Stimulated activated naive CD8-positive, alpha-beta T cell treated with anti-CD3 and anti-CD28 coated beads, Interleukin-15, amount 100 ng/mL, for 72 hours (primary cell): ENCODE data around the gene WFDC10A.
"Not testable (repeated sequence)": the region's sequence is repeated elsewhere in the genome, so short reads cannot be mapped to it uniquely, and the experiment has no call there.

Experiments
- ATAC-seq: fragments of 150-1000 bp; cut with Tn5 transposase; 2 replicates; pipeline ENCODE4 v1.10.0; 2021; ENCODE audit warnings: mild to moderate bottlenecking, moderate library complexity
- DNase-seq, 2 donors: peaks; one replicate each; pipeline ENCODE4 v3.0.0; 2021 to 2022
- H3K27ac Mint-ChIP-seq, 2 donors: one replicate each; pipeline ENCODE4 v1.8.0; 2022; ENCODE audit warnings: mild to moderate bottlenecking in 2 of 2, mixed read lengths in 2 of 2, moderate library complexity in 2 of 2
- H3K27me3 Mint-ChIP-seq: one replicate; pipeline ENCODE4 v1.8.0; 2022; ENCODE audit warnings: mixed read lengths
- H3K4me1 Mint-ChIP-seq: one replicate; pipeline ENCODE4 v1.8.0; 2022; ENCODE audit warnings: mild to moderate bottlenecking, mixed read lengths
- H3K4me3 Mint-ChIP-seq, 2 donors: one replicate each; pipeline ENCODE4 v1.8.0; 2022; ENCODE audit warnings: mild to moderate bottlenecking in 2 of 2, mixed read lengths in 2 of 2, moderate library complexity in 1 of 2
- H3K9me3 Mint-ChIP-seq, 2 donors: one replicate each; pipeline ENCODE4 v1.8.0; 2022; ENCODE audit warnings: mixed read lengths in 2 of 2

Gene WFDC10A

DNA sequence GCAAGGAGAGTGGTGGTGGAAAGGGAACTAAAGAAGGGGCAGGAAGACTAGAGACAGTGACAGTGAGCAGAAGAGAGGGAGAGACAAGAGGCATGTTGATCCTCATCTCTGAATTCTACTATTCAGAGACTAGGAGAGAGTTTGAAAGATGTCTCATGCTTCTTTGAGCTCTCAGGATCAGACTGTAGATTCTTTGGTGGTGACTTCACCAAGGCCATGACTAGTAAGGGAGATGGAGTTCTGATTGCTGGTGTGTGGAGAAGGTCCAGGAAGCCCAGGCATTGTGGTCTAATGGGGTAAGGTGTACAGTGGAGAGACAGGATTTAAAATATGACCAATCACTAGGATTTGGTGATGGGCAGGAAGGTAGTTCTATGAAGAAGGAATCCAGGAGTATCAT lies 832 bp downstream of the WFDC10A start:
- Mint-ChIP-seq H3K27me3 (peaks cover 57% of the 10 kb centered on the region), H3K4me3 (no peak overlapping the region), H3K27ac (no peak overlapping the region), H3K4me1 (no peaks in the 10 kb centered on the region), H3K9me3 (no peaks in the 10 kb centered on the region)
- DNase-seq (no peak), ATAC-seq (no peak)

DNA sequence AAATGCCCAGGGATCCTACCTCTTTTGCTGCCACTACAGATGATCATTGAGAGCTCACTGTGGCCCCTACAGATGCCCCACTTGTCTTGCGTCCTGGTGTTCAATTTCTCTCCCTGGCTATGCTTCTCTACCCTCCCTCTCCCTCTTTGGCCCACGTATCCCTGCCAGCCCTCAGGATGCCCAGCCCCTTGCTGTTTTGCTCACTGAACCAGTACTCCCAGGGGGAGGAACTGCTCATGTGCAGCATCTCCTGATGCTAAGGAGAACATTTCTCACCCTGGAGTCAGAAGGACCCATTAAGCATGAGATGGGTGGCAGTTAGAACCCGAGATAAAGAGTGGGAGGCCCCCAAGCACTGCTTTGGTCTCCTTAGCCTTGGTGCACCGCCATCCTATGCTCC lies 1.6 kb downstream of the WFDC10A start, which contains the start of gene WFDC9:
Gene WFDC9 (minus strand): TSS at position 101 of the 400 bp plus-strand sequence. CDS start 21,103 bp downstream, outside the sequence.
- Mint-ChIP-seq H3K4me1 (no peaks in the 10 kb centered on the region), H3K4me3 (no peak within 1 kb of the TSS), H3K27ac (no peak within 1 kb of the TSS), H3K27me3 (peaks cover 58% of the 10 kb centered on the region), H3K9me3 (no peaks in the 10 kb centered on the region)
- ATAC-seq = no peak
- no peak for DNase-seq

DNA sequence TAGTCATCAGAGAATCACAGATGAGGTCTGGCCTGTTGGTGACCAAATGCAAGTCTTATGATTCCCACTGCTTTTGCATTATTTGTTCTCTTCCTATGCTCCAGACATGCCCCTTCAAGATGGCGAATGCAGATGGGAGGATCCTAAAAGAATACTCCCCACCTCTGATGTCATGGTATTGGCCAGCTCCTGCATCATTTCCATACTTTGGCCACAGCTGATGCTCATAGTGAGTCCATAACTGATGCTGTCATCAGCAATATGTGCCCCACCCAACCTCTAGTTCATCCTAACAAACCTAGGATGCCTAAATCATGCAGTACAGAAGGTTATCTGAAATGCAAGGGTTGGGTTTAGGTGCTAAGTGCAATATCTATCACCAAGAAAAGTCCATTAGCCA lies 7.0 kb downstream of the WFDC10A start:
- no peaks in the 10 kb centered on the region for H3K9me3 Mint-ChIP-seq
- H3K27me3 Mint-ChIP-seq = peaks cover 49% of the 10 kb centered on the region
- no peak overlapping the region for H3K4me3 Mint-ChIP-seq
- ATAC-seq = no peak
- DNase-seq = no peak
- H3K4me1 Mint-ChIP-seq = no peaks in the 10 kb centered on the region
- H3K27ac Mint-ChIP-seq = no peak overlapping the region

DNA sequence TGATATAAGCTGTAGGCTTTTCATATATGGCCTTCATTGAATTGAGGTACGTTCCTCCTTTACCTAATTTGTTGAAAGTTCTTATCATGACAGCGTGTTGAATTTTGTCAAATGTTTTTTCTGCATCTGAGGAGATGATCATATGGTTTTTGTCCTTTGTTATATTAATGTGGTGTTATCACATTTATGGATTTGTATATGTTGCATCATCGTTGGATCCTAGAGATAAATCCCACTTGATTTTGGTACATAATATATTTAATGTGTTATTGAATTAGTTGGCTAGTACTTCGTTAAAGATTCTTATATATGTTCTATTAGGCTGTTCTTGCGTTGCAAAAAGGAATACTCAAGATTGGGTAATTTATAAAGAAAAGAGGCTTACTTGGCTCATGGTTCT lies 10.1 kb downstream of the WFDC10A start:
- no peaks in the 10 kb centered on the region for H3K4me1 Mint-ChIP-seq
- DNase-seq (no peak), ATAC-seq (no peak)
- H3K27ac Mint-ChIP-seq = no peak overlapping the region
- H3K27me3 Mint-ChIP-seq = peaks cover 32% of the 10 kb centered on the region
- no peaks in the 10 kb centered on the region for H3K9me3 Mint-ChIP-seq
- no peak overlapping the region for H3K4me3 Mint-ChIP-seq

DNA sequence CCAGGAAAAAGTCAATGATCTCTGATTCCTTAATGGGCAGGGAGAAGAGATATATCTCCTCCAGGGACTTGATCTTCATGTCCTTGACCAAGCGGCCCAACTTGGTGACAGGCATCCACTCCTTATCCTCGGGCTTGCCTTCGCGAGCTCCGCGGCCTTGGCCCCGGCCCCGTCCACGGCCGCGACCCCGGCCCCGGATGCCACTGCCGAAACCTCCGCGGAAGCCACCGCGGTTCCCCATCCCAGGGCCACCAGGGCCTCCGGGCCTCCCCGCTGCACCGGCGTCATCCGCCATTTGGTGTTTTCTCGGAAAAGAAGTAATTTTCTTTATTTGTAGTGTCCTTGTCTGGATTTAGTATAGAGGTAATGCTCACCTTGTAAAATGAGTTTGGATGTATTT lies 11.5 kb downstream of the WFDC10A start:
- not testable (repeated sequence) for H3K4me3 Mint-ChIP-seq, H3K4me1 Mint-ChIP-seq, H3K9me3 Mint-ChIP-seq, DNase-seq, H3K27ac Mint-ChIP-seq, ATAC-seq
- peaks cover 34% of the 10 kb centered on the region for H3K27me3 Mint-ChIP-seq

DNA sequence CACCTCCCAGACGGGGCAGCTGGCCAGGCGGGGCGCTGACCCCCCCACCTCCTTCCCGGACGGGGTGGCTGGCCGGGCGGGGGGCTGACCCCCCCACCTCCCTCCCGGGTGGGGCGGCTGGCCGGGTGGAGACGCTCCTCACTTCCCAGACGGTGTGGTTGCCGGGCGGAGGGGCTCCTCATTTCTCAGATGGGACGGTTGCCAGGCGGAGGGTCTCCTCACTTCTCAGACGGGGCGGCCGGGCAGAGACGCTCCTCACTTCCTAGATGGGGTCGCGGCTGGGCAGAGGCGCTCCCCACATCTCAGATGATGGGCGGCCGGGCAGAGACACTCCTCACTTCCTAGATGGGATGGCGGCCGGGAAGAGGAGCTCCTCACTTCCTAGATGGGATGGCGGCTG lies 16.3 kb downstream of the WFDC10A start:
- not testable (repeated sequence) for H3K27me3 Mint-ChIP-seq, H3K27ac Mint-ChIP-seq, H3K9me3 Mint-ChIP-seq, H3K4me3 Mint-ChIP-seq, DNase-seq, H3K4me1 Mint-ChIP-seq, ATAC-seq

DNA sequence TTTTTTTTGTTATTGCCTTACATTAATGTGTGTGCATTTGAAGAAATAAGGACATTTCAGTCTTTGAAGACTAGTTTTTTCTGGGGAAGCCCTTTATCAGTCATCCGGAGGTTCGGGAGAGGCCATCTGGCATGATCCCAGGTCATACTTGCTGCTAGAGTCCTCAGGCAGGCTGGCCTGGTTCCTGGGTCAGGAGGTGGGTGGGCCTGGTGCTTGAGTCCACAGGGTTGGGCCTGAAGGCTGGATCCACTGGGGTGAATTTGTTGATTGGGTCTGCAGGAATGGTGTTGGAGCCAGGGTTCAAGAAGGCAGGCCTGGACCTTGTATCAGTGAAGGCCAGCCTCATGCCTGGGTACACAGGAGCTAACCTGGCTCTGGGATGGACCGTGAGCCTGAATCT lies 17.3 kb downstream of the WFDC10A start:
- Mint-ChIP-seq H3K4me3 (no peak overlapping the region), H3K27ac (no peak overlapping the region), H3K4me1 (no peaks in the 10 kb centered on the region), H3K27me3 (peaks cover 17% of the 10 kb centered on the region), H3K9me3 (no peaks in the 10 kb centered on the region)
- no peak for DNase-seq
- no peak for ATAC-seq

DNA sequence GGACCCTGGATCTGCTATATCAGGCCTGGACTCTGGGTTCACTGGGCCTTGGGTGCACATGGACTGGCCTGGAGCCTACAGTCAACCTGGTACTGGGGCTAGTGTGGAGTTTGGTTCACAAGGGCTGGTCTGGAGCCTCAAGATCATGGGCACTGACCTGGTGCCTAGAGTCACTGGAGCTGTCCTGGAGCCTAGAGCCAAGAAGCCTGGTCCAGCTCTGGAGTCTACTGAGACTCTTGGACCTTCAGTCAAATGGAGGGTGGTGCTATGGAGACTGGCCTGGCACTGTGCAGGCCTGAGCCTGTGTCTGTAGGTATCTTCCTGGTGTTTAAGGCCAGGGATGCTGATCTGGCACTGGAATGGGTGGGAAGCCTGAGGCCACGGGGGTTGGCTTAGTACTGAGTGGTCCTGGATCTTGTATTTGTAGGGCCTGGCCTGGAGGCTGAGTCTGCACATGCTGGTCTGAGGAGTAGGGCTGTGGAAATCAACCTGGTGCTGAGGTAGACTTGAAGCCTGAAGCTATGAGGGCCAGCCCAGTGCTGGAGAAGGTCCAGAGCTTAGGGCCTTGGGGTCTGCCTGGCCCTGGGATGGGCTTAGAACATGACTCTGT lies 18.0 kb downstream of the WFDC10A start:
- no peaks in the 10 kb centered on the region for H3K4me1 Mint-ChIP-seq
- no peak overlapping the region for H3K4me3 Mint-ChIP-seq
- no peak overlapping the region for H3K27ac Mint-ChIP-seq
- no peak for DNase-seq
- H3K9me3 Mint-ChIP-seq = no peaks in the 10 kb centered on the region
- peaks cover 22% of the 10 kb centered on the region for H3K27me3 Mint-ChIP-seq
- ATAC-seq = no peak

DNA sequence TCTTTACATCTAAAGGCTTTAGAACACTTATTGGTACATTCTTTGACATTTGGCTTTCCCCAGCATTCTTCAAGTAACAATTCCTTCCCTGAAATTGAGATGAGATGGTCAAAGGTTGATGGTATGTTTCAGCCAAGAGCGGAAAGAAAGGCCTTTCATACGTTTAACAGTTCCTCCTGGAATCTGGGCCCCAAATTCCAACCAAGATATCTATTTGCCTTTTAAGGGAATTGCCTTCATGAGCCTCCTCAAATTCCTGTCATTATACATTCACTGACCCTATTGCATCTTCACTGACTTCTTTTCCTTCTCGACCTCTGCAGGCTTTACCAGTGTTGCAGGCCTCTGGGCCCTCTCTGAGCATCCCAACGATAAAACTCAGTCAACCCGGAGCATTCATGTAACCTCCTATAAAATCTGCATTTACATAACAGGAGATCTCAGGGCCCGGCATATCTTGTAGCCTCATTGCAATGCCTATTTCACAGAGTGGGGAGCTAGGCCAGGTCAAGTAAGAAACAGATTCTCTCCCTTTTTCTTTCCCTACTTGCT lies 19.8 kb downstream of the WFDC10A start:
- no peaks in the 10 kb centered on the region for H3K4me1 Mint-ChIP-seq
- H3K27me3 Mint-ChIP-seq = peaks cover 35% of the 10 kb centered on the region
- no peak for ATAC-seq

DNA sequence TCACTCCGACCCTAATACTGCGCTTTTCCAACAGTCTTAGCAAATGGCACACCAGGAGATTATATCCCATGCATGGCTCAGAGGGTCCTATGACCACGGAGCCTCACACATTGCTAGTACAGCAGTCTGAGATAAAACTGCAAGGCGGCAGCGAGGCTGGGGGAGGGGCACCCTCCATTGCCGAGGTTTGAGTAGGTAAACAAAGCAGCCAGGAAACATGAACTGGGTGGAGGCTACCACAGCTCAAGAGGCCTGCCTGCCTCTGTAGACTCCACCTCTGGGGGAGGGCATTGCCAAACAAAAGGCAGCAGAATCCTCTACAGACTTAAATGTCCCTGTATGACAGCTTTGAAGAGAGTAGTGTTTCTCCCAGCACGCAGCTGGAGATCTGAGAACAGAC lies 22.2 kb downstream of the WFDC10A start:
- ATAC-seq, H3K27ac Mint-ChIP-seq, H3K4me1 Mint-ChIP-seq, H3K4me3 Mint-ChIP-seq, H3K9me3 Mint-ChIP-seq, DNase-seq: not testable (repeated sequence)
- H3K27me3 Mint-ChIP-seq = peaks cover 42% of the 10 kb centered on the region

More for the DNA sequence above, 19.8 kb downstream of the WFDC10A start:
- Mint-ChIP-seq H3K9me3 (no peaks in the 10 kb centered on the region), H3K4me3 (no peak overlapping the region), H3K27ac (no peak overlapping the region)
- DNase-seq = no peak

DNA sequence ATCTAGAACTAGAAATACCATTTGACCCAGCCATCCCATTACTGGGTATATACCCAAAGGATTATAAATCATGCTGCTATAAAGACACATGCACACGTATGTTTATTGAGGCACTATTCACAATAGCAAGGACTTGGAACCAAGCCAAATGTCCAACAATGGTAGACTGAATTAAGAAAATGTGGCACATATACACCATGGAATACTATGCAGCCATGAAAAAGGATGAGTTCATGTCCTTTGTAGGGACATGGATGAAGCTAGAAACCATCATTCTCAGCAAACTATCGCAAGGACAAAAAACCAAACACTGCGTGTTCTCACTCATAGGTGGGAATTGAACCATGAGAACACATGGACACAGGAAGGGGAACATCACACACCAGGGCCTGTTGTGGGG lies 27.5 kb downstream of the WFDC10A start:
- H3K27ac Mint-ChIP-seq, H3K9me3 Mint-ChIP-seq, H3K4me3 Mint-ChIP-seq, H3K4me1 Mint-ChIP-seq, DNase-seq, ATAC-seq: not testable (repeated sequence)
- H3K27me3 Mint-ChIP-seq = peaks cover 34% of the 10 kb centered on the region

DNA sequence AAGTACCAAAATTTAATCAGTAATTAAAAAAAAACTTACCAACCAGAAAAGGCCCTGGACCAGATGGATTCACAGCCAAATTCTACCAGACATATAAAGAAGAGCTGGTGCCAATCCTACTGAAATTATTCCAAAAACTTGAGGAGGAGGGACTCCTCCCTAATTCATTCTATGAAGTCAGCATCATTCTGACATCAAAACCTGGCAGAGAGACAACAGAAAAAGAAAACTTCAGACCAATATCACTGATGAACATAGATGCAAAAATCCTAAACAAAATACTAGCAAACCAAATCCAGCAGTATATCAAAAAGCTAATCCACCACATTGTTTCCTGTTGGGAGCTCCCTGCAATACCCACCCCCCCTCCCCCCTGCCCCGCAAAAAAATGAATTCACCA lies 40.6 kb downstream of the WFDC10A start, which contains the start of gene WFDC11:
Gene WFDC11 (minus strand): TSS at position 101 of the 400 bp plus-strand sequence. CDS start 19,639 bp downstream, outside the sequence.
- Mint-ChIP-seq H3K27ac (no peak within 1 kb of the TSS), H3K4me1 (no peaks in the 10 kb centered on the region)

DNA sequence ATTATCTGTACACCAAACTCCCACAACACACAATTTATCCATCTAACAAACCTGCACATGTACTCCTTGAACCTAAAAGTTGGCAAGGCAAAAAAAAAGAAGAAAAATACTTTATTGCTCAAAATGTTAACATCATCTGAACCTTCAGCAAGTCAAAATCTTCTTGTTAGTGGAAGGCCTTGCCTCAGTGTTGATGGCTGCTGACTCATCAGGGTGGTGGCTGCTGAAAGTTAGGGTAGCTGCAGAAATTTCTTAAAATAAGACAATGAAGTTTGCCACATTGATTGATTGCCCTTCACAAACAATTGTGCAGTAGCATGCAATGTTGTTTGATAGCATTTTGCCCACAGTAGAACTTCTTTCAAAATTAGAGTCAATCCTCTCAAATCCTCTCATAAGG lies 43.2 kb downstream of the WFDC10A start:
- H3K27ac Mint-ChIP-seq = no peak overlapping the region
- no peaks in the 10 kb centered on the region for H3K4me1 Mint-ChIP-seq
- peaks cover 11 to 19% of the 10 kb centered on the region in 2 donors for H3K9me3 Mint-ChIP-seq
- peaks cover 48% of the 10 kb centered on the region for H3K27me3 Mint-ChIP-seq
- ATAC-seq (no peak), DNase-seq (no peak)
- no peak overlapping the region for H3K4me3 Mint-ChIP-seq

More for the DNA sequence above, 40.6 kb downstream of the WFDC10A start, which contains the start of gene WFDC11:
- H3K4me3 Mint-ChIP-seq = no peak within 1 kb of the TSS
- DNase-seq = no peak
- peaks cover 0 to 11% of the 10 kb centered on the region in 2 donors for H3K9me3 Mint-ChIP-seq
- H3K27me3 Mint-ChIP-seq = peaks cover 47% of the 10 kb centered on the region
- ATAC-seq = no peak

DNA sequence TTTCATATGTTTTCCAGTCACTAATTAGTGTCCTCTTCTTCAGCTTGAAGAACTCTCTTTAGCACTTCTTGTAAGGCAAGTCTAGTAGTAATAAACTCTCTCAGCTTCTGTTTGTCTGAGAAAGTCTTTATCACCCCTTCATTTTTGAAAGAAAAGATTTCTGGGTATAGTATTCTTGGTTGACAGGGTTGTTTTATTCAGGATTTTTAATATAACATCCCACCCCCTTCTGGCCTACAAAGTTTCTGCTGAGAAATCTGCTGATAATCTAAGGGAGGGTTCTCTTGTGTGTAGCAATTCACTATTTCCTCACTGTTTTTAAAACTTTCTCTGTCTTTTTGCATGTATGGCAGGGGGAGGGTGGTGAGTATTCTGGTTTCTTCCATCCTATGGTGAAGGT lies 50.1 kb downstream of the WFDC10A start:
- no peak overlapping the region for H3K4me3 Mint-ChIP-seq
- H3K27me3 Mint-ChIP-seq = peaks cover 32% of the 10 kb centered on the region
- no peaks in the 10 kb centered on the region for H3K4me1 Mint-ChIP-seq
- DNase-seq (no peak), ATAC-seq (no peak)
- H3K27ac Mint-ChIP-seq = no peak overlapping the region
- peaks cover 28 to 31% of the 10 kb centered on the region in 2 donors for H3K9me3 Mint-ChIP-seq
